ENCODE measurements around the gene EHD2.
"Not testable (repeated sequence)": the region's sequence is repeated elsewhere in the genome, so short reads cannot be mapped to it uniquely, and the experiment has no call there.

EHD2 gene

DNA sequence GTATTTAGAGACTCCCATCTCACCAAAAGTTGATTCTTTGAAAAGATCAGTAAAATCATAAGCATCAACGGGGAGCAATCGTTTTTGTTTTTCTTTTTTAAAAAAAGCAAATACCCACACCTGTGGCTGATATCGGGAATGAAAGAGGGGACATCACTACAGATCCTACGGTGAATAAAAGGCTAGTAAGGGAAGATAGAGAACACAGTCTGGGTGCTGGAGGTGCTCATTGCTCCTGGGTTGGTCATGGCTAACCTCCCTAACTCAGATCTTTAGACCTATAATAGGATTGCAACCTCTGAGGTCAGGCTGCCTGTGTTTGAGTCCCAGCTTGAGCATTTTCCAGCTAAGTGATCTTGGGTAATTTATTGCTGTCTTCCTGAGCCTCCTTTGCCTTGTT is 1.1 kb downstream of the EHD2 start:
- H3K4me3 ChIP-seq (replicated peaks; ENCODE audit: insufficient read depth, low read length): no peak overlapping the region
- no peak for DNase-seq (ENCODE audit: low read depth in 1 of 2, low spot score in 1 of 2)

DNA sequence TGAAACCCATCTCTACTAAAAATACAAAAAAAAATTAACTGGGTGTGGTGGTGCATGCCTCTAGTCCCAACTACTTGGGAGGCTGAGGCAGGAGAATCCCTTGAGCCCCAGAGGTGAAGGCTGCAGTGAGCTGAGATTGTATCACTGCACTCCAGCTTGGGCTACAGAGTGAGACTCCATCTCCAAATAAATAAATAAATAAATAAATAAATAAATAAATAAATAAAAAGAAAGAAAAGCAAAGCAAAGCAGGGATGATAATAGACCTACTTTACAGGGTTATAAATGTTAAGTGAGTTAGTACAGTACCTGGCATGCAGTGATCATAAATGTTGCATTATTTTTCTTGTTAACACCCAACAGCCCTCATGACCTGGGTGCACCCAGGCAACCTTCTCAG is 1.6 kb downstream of the EHD2 start:
- H3K27ac ChIP-seq (replicated peaks); H3K4me3 ChIP-seq (replicated peaks; ENCODE audit: insufficient read depth, low read length); H3K27me3 ChIP-seq (ENCODE audit: insufficient read depth, poor library complexity, severe bottlenecking); DNase-seq (ENCODE audit: low read depth in 1 of 2, low spot score in 1 of 2): not testable (repeated sequence)

More for the DNA sequence above, 1.1 kb downstream of the EHD2 start:
- no peak for TF ChIP-seq POLR2AphosphoS5 (IDR thresholded peaks at IDR 0.05; ENCODE audit: low read depth)
- TF ChIP-seq, protein P1, sequence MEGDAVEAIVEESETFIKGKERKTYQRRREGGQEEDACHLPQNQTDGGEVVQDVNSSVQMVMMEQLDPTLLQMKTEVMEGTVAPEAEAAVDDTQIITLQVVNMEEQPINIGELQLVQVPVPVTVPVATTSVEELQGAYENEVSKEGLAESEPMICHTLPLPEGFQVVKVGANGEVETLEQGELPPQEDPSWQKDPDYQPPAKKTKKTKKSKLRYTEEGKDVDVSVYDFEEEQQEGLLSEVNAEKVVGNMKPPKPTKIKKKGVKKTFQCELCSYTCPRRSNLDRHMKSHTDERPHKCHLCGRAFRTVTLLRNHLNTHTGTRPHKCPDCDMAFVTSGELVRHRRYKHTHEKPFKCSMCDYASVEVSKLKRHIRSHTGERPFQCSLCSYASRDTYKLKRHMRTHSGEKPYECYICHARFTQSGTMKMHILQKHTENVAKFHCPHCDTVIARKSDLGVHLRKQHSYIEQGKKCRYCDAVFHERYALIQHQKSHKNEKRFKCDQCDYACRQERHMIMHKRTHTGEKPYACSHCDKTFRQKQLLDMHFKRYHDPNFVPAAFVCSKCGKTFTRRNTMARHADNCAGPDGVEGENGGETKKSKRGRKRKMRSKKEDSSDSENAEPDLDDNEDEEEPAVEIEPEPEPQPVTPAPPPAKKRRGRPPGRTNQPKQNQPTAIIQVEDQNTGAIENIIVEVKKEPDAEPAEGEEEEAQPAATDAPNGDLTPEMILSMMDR (IDR thresholded peaks at IDR 0.05; ENCODE audit: insufficient read depth, low read length): no peak
- TF ChIP-seq, protein P2, sequence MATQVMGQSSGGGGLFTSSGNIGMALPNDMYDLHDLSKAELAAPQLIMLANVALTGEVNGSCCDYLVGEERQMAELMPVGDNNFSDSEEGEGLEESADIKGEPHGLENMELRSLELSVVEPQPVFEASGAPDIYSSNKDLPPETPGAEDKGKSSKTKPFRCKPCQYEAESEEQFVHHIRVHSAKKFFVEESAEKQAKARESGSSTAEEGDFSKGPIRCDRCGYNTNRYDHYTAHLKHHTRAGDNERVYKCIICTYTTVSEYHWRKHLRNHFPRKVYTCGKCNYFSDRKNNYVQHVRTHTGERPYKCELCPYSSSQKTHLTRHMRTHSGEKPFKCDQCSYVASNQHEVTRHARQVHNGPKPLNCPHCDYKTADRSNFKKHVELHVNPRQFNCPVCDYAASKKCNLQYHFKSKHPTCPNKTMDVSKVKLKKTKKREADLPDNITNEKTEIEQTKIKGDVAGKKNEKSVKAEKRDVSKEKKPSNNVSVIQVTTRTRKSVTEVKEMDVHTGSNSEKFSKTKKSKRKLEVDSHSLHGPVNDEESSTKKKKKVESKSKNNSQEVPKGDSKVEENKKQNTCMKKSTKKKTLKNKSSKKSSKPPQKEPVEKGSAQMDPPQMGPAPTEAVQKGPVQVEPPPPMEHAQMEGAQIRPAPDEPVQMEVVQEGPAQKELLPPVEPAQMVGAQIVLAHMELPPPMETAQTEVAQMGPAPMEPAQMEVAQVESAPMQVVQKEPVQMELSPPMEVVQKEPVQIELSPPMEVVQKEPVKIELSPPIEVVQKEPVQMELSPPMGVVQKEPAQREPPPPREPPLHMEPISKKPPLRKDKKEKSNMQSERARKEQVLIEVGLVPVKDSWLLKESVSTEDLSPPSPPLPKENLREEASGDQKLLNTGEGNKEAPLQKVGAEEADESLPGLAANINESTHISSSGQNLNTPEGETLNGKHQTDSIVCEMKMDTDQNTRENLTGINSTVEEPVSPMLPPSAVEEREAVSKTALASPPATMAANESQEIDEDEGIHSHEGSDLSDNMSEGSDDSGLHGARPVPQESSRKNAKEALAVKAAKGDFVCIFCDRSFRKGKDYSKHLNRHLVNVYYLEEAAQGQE (IDR thresholded peaks at IDR 0.05; ENCODE audit: insufficient replicate concordance, low read depth): no peak
- no peak for TF ChIP-seq SPI1 (IDR thresholded peaks at IDR 0.05; ENCODE audit: borderline replicate concordance, low read depth)
- no peak for TF ChIP-seq GABPA (IDR thresholded peaks at IDR 0.05; ENCODE audit: low read depth)
- Histone ChIP-seq H3K27ac (replicated peaks) (no peak overlapping the region), H3K27me3 (ENCODE audit: insufficient read depth, poor library complexity, severe bottlenecking) (peaks cover 7% of the 10 kb centered on the region)

DNA sequence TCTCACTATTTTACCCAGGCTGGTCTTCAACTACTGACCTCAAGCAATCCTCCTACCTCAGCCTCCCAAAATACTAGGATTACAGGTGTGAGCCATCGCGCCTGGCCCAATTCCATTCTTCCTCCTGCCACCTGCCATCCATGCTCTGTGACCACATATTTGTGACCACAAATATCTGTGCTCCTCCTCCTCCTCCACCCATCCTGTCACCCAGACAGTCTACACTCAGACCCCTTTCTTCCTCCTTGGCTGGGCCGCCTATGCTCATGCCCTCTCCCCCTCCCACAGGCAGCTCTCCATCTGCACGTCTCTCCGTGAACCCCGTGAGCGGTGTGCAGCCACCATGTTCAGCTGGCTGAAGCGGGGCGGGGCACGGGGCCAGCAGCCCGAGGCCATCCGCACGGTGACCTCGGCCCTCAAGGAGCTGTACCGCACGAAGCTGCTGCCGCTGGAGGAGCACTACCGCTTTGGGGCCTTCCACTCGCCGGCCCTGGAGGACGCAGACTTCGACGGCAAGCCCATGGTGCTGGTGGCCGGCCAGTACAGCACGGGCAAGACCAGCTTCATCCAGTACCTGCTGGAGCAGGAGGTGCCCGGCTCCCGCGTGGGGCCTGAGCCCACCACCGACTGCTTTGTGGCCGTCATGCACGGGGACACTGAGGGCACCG is 3.2 kb downstream of the EHD2 start:
- TF ChIP-seq POLR2AphosphoS5 (IDR thresholded peaks at IDR 0.05; ENCODE audit: low read depth) (no peak), GABPA (IDR thresholded peaks at IDR 0.05; ENCODE audit: low read depth) (no peak), SPI1 (IDR thresholded peaks at IDR 0.05; ENCODE audit: borderline replicate concordance, low read depth) (no peak)
- TF ChIP-seq, protein P2 (IDR thresholded peaks at IDR 0.05; ENCODE audit: insufficient replicate concordance, low read depth): no peak
- TF ChIP-seq, protein P1 (IDR thresholded peaks at IDR 0.05; ENCODE audit: insufficient read depth, low read length): no peak
- no peak for DNase-seq (ENCODE audit: low read depth in 1 of 2, low spot score in 1 of 2)
- H3K27ac ChIP-seq (replicated peaks): no peak overlapping the region
- H3K4me3 ChIP-seq (replicated peaks; ENCODE audit: insufficient read depth, low read length): no peak overlapping the region
- peaks cover 7% of the 10 kb centered on the region for H3K27me3 ChIP-seq (ENCODE audit: insufficient read depth, poor library complexity, severe bottlenecking)

DNA sequence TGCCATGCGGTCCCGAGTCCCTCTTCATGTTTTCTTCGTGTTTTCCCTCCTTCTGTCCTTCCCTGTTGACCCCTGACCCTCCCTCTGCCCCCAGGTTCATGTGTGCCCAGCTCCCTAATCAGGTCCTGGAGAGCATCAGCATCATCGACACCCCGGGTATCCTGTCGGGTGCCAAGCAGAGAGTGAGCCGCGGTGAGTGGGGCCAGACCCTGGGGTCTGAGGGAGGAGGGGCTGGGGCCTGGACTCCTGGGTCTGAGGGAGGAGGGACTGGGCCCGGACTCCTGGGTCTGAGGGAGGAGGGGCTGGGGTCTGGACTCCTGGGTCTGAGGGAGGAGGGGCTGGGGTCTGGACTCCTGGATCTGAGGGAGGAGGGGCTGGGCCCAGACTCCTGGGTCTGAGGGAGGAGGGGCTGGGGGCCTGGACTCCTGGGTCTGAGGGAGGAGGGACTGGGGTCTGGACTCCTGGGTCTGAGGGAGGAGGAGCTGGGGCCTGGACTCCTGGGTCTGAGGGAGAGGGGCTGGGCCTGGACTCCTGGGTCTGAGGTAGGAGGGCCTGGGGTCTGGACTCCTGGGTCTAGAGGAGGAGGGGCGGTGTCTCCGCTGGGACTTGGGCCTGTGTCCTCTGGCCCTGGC is 5.3 kb downstream of the EHD2 start:
- H3K4me3 ChIP-seq (replicated peaks; ENCODE audit: insufficient read depth, low read length); H3K27ac ChIP-seq (replicated peaks); DNase-seq (ENCODE audit: low read depth in 1 of 2, low spot score in 1 of 2); H3K27me3 ChIP-seq (ENCODE audit: insufficient read depth, poor library complexity, severe bottlenecking): not testable (repeated sequence)

Data from HL-60 (cell line).